ENCODE measurements around the gene AEN.

AEN gene

DNA sequence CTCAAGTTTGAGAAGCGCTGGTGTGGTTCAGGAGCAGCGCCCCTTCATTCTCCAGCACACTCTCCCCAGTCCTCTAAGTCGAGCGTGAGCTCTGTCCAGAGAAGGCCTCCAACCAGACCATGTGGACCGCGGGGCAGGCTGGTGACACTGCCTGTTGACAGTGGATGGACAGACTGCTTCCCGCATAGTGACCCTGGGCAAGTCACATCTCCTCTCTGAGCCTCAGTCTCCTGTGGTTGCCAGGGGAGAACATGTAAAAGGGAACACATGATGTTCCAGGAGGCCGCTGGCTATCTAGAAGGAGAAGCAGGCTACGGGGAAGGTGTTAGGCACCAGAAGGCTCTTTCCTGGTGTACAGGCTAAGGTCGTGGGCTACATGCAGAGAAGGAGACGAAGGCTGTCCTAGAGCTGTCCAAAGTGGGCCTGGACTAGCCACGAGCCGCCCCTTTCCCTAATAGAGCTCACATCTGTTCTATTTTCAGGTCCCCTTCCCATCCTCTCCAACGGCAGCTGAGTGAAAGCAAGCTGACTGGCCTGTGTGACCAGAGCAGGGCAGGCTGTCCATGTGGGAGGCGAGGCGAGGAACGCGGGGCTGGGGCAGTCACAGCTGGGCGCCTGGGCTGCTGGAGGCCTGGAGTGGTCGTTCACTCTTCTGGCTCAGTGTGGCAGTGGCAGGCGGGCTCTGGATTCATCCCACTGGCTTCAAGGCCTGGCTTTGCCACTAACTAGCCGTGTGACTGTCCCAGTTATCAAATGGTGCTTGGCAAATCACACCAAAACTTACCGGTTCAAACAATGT lies 28.8 kb downstream of the AEN start:
- Mint-ChIP-seq H3K36me3 (peaks cover 10% of the 10 kb centered on the region), H3K4me3 (peak overlapping the region; percentile 84), H3K4me1 (peaks cover 89% of the 10 kb centered on the region), H3K27ac (peak overlapping the region; percentile 100), H3K27me3 (no peaks in the 10 kb centered on the region), H3K9me3 (no peaks in the 10 kb centered on the region)

DNA sequence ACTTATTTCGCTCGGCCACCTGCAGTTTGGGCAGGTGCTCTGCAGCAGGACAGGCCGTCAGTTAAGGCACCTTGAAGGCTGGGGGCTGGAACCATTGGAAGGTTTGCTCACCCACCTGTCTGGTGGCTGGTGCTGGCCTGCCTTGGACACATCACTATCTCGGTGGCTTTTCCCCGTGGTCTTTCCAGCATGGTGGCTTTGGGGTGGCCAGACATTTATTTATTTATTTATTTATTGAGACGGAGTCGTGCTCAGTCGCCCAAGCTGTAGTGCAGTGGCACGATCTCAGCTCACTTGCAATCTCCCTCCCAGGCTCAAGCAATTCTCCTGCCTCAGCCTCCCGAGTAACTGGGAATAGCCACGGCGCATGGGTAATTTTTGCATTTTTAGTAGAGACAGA lies 29.4 kb downstream of the AEN start:
- no peaks in the 10 kb centered on the region for H3K27me3 Mint-ChIP-seq
- peaks cover 7% of the 10 kb centered on the region for H3K36me3 Mint-ChIP-seq
- no peak overlapping the region for H3K4me3 Mint-ChIP-seq
- H3K4me1 Mint-ChIP-seq, result peaks cover 89% of the 10 kb centered on the region
- H3K9me3 Mint-ChIP-seq, result no peaks in the 10 kb centered on the region
- H3K27ac Mint-ChIP-seq, result peak overlapping the region; percentile 80

DNA sequence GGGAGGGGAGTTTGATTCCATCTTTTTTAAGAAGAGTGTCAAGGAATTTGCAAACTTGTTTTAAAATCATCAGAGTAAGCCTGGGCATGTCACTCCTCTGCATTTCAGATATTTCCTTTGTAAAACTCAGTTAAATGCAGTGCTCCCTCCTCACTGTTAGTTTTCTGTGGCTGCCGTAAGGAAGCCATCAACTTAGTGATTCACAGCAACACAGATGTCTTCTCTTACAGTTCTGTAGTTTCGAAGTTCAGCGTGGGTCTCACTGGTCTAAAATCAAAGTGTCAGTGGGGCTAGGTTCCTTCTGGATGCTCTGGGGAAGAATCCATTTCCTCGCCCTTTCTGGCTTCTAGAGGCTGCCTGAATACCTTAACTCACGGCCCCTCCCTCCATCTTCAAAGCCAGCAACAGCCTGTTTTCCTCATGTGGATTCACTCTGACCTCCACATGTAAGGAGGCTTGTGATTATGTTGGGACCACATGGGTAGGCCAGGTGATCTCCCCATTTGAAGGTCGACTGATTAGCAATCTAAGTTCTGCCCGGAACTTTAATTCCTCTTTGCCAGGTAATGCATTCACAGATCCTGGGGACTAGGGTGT lies 30.1 kb downstream of the AEN start:
- Mint-ChIP-seq H3K27ac (peak overlapping the region; percentile 86), H3K9me3 (no peaks in the 10 kb centered on the region), H3K4me1 (peaks cover 89% of the 10 kb centered on the region), H3K4me3 (no peak overlapping the region), H3K27me3 (no peaks in the 10 kb centered on the region), H3K36me3 (peaks cover 3% of the 10 kb centered on the region)

DNA sequence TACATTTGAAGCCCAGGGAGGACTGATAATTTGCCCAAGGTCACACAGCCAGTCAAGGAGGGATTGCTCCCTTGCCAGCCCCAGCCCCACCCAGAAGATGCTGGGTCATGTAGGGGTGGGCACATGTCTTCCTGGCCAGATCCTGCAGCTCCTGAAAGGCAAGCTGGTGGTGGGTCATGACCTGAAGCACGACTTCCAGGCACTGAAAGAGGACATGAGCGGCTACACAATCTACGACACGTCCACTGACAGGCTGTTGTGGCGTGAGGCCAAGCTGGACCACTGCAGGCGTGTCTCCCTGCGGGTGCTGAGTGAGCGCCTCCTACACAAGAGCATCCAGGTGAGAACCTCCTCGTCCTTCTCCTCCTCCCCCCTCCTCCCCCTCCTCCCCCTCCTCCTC lies 30.8 kb downstream of the AEN start:
- Mint-ChIP-seq H3K4me1 (peaks cover 89% of the 10 kb centered on the region), H3K9me3 (no peaks in the 10 kb centered on the region), H3K4me3 (no peak overlapping the region), H3K27ac (peak overlapping the region; percentile 86), H3K27me3 (no peaks in the 10 kb centered on the region), H3K36me3 (peaks cover 3% of the 10 kb centered on the region)

DNA sequence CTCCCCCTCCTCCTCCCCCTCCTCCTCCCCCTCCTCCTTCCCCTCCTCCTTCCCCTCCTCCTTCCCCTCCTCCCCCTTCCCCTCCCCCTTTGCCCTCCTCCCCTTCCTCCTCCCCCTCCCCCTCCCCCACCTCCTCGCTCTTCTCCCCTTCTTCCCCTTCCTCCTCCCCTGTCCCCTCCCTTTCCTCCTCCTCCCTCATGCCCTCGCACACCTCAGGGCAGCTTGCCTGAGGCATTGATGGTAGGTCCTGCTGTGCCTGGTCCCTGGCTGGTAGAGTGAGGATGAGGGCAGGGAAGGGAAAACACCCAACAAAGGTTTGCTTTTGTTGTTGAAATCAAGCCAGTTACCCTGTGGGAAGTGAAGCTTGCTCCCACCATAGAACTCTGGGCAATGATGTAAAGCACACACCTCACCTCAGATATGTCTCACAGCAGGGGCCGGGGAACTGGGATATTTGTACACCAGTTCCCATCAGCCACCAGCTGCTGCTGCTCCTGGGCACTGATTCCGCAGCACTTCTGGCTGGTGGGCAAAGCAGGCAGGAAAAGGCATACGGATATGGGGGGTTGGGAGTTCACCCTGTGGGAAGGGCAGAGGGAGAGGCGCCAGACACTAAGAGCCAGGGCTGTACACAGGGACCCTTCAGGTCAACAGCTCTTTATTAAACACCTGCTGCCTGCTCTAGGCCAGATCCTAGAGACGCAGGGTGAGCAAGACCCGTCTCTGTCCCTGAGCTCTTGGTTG lies 31.5 kb downstream of the AEN start:
- Mint-ChIP-seq H3K27me3 (no peaks in the 10 kb centered on the region), H3K4me1 (peaks cover 89% of the 10 kb centered on the region), H3K27ac (peak overlapping the region; percentile 96), H3K36me3 (peaks cover 3% of the 10 kb centered on the region), H3K4me3 (peak overlapping the region; percentile 57), H3K9me3 (no peaks in the 10 kb centered on the region)

DNA sequence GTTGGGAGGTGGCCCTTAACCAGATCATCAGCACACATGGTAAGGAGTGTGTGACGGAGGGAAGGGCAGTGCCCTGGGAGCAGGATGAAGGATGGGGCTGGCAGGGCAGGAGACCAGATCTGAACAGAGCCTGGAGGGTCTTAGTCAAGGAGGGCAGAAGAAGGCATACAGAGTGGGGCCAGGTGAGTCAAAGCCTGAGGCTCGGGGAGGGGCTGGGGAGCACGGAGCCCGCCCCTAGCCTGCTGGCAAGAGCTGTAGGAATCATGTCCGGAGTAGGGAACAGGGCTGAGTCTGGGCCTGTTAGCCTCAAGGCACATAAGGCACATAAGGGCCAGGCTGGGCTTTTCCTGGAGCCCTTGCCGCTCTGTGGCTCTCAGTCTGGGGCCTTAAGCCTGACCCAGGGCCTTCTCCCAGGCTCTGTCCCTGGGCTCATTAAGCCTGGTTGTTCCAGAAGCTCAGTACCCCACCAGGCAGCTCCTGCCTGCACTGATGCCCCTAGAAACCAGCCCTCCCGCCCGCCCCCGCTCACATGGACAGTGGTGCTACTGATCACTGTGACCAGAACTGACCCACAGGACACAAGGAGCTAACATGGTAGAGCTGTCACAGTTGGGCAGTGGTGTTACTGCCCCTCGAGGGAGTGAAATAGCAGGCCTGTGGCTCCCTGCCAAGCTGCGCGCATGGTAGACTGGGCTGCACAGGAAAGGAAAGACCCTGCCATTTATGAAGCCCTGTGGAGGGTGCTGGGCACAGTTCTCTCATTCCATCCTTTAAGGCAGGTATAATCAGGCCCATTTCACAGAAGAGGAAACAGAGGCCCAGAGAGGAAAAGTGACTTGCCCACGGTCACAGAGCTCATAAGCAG lies 32.3 kb downstream of the AEN start:
- Mint-ChIP-seq H3K4me1 (peaks cover 85% of the 10 kb centered on the region), H3K27ac (peak overlapping the region; percentile 96), H3K4me3 (peak overlapping the region; percentile 57), H3K9me3 (no peaks in the 10 kb centered on the region), H3K36me3 (peaks cover 3% of the 10 kb centered on the region), H3K27me3 (no peaks in the 10 kb centered on the region)

DNA sequence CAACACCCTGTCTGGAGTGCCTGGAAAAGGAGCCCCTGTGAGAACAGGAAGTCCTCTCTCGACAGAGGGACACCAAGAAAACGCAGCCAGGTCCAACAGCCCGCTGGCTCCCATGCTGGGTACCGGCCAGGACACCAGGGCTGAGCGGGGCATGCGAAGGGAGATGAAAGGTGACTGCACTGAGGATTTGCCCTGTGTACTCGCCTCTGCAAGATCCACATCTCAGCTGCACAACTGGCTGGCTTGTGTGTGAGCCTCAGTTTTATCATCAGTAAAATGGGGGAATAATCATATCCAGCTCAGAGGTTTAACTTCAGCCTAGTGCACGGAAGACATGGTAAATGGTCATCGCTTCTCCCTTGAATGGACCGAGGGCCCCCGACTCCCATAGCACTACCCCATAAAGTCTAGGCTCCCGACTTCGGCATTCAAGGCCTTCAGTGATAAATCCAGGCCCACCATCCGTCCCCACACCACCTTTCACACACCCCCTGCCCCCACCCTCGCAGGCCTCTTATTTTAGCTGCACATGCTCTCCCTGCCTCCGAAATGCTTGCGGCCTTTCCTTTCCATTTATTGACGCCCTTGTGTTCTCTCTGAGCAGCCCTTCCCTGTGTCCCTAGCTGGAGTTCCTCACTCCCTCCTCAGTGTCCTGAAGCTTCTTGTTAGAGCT lies 33.4 kb downstream of the AEN start:
- no peak overlapping the region for H3K4me3 Mint-ChIP-seq
- no peaks in the 10 kb centered on the region for H3K27me3 Mint-ChIP-seq
- no peaks in the 10 kb centered on the region for H3K9me3 Mint-ChIP-seq
- no peaks in the 10 kb centered on the region for H3K36me3 Mint-ChIP-seq
- H3K27ac Mint-ChIP-seq, result no peak overlapping the region
- peaks cover 83% of the 10 kb centered on the region for H3K4me1 Mint-ChIP-seq

DNA sequence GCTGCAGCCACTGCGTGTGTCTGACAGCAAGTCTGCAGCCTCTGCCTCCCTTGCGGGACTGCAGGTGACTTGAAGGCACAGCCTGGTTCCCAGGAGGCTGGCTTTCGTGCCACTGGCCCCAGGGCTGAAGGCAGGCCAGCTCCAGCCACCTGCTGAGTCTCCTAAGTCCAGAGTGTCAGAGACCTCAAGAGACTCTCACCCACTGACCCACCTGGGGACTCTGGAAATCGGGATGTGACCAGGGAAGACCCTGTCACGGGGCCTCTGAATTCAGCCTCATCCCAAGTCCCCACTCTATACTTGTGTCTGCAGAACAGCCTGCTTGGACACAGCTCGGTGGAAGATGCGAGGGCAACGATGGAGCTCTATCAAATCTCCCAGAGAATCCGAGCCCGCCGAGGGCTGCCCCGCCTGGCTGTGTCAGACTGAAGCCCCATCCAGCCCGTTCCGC lies 34.0 kb downstream of the AEN start:
- no peaks in the 10 kb centered on the region for H3K36me3 Mint-ChIP-seq
- H3K27me3 Mint-ChIP-seq, result no peaks in the 10 kb centered on the region
- no peak overlapping the region for H3K4me3 Mint-ChIP-seq
- peaks cover 83% of the 10 kb centered on the region for H3K4me1 Mint-ChIP-seq
- H3K27ac Mint-ChIP-seq, result no peak overlapping the region
- H3K9me3 Mint-ChIP-seq, result no peaks in the 10 kb centered on the region

DNA sequence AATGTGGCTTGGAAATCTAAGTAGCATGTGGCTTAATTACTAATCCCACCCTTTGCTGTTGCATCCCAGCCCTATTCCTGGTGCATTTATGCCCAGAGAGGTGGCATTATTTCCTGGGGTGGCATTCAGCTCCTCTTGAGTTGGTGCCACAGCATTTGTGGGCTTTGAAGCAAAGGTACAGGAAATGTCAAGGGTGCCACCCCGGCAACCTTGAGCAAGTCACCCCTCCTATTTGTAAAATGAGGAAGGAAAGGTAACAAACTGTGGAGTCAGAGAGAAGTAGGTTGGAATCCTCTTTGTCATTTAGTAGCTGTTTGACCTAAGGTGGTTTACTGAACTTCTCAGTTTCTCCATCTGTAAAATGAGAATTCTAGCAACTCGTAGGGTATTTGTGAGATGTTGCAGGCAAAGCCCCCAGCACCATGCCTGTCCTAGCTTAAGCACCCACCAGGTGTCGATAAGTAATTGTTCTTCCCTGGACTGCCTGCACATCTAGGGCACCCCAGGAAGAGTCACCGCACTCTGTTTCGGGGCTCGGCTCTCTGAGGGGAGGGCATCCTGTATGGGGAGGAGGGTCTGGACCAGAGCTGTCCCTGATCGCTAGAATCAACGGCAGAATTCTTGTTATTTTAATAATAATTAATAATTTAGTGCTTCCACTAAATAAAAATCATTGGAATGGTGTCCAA lies 34.8 kb downstream of the AEN start:
- H3K4me3 Mint-ChIP-seq, result peak overlapping the region; percentile 30
- H3K27ac Mint-ChIP-seq, result peak overlapping the region; percentile 55
- peaks cover 83% of the 10 kb centered on the region for H3K4me1 Mint-ChIP-seq
- no peaks in the 10 kb centered on the region for H3K9me3 Mint-ChIP-seq
- no peaks in the 10 kb centered on the region for H3K27me3 Mint-ChIP-seq
- no peaks in the 10 kb centered on the region for H3K36me3 Mint-ChIP-seq

DNA sequence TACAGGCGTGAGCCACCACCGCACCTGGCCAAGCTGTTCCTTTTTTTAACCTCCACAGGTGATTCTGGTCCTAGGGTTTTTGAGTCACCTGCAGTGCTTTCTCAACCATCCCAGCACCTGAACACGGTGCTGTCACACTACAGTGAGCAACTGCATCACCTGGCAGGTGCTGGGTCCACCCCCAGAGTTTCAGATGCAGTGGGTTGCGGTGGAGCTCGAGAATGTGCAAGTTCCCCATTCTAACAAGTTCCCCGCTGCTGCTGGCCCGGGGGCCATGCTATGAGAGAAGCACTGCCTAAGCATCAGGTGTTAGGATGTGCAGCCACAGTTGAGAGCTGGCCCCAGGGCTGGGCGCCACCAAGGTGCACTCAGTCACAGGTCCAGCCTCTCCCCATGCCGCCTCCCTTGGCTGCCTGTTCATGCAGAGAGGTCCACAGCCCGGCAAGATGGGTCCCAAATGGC lies 35.7 kb downstream of the AEN start:
- Mint-ChIP-seq H3K4me3 (no peak overlapping the region), H3K4me1 (peaks cover 81% of the 10 kb centered on the region), H3K9me3 (no peaks in the 10 kb centered on the region), H3K27ac (no peak overlapping the region), H3K36me3 (no peaks in the 10 kb centered on the region), H3K27me3 (no peaks in the 10 kb centered on the region)

DNA sequence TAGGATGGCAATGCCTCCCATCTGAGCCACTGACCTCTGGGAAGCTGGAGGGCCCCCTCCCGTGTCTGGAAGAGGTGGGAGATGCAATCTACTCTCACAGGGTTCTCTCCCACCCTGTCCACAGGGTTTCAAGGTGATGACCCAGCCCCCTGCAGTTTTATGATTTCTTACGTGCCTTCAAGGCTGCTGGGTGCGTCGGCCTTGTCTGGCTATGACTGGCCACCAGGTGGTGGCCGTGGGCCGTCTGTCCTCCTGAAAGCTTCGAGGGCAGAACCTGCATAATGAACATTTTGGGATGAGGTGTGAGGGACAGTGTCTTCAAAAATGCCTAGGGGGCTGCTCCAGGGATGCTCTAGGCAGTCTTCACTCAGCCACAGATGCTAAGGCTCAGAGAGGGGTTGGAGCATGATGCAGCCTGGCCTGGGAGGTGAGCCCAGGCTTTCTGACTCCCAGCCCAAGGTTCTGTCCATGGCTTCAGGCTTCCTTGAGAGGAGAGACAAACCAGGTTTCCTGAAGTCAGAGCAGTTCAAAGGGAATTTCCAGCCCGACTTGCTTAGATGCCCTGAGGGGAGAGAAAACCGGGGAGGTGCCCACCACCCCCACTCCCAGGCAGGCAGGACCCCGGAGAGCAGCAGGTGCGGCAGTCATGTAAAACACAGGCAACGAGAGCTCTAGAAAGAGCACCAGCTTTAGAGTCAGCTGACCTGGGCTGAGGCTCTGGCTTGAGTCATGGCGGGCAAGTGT lies 36.4 kb downstream of the AEN start:
- H3K27me3 Mint-ChIP-seq, result no peaks in the 10 kb centered on the region
- H3K27ac Mint-ChIP-seq, result peak overlapping the region; percentile 82
- H3K4me1 Mint-ChIP-seq, result peaks cover 79% of the 10 kb centered on the region
- no peaks in the 10 kb centered on the region for H3K9me3 Mint-ChIP-seq
- no peak overlapping the region for H3K4me3 Mint-ChIP-seq
- no peaks in the 10 kb centered on the region for H3K36me3 Mint-ChIP-seq

DNA sequence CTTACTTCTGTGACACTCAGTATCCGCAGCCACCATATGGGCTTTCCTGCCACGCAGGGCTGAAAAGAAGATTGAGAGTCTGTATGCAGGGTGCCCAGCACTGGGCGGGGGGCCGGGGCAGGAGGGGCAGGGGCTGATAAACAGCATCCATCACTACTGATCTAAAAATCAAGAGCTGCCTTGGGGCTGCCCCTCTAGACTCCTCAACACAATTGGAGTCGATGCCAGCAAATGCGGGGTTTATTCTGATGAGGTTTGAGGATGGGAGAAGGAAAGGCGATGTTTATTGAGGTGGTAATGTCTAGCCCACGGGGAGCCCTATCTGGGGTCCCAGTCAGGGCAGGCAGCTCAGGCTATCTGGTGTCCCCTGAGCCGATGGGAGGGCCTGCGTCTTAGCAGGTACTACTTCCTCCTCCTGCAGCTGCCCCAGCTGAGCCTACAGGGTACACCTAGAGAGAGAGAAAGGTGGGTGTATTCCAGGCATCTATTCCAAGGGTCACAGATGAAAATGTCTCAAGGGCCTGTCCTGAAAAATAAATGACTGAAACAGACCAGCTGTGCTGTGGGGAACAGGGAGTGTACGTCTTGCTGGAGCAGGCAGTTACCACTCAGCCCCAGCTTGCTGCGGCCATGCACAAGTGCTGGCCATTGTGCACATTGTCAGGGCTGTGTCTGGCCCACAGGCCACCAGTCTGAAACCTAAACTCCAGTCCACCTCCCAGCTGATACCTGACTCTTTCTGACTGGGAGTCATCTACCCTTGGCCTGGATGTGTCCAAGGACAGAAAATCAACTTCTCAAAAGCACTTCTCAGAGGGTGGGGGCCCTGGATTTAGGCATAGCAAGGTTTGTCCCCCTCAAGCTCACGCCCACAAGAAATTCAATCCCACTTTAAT lies 37.2 kb downstream of the AEN start:
- H3K27ac Mint-ChIP-seq, result peak overlapping the region; percentile 5
- peaks cover 75% of the 10 kb centered on the region for H3K4me1 Mint-ChIP-seq
- H3K36me3 Mint-ChIP-seq, result no peaks in the 10 kb centered on the region
- H3K4me3 Mint-ChIP-seq, result peak overlapping the region; percentile 39
- H3K9me3 Mint-ChIP-seq, result no peaks in the 10 kb centered on the region
- H3K27me3 Mint-ChIP-seq, result no peaks in the 10 kb centered on the region
